ENCODE results near the gene HOXC10. TPM values are rescaled to one million over a fixed set of nuclear protein-coding genes. Genes with fewer than 3 reads are reported as not detected.

Gene HOXC10
- total and polyA plus RNA-seq, 2 donors (not counting 1 experiment from before 2014, with no cell fraction given), result not detected

GRCh38 chr12:54003625-54004024, 18.7 kb downstream of the HOXC10 start:
- H3K27ac Mint-ChIP-seq, result peak overlapping the region; percentile 17
- ChIA-PET CTCF (interaction anchor here (0.6 to 6.4 kb wide), 8 partner anchors 14 to 294 kb away, joined by 3 to 159 read pairs (median 7); partner anchors contain the start of gene HOXC5), POLR2A (no interaction called here)
- Histone ChIP-seq H3K9me3 (ENCODE audit: control extremely low read depth in 1 of 3, control insufficient read depth in 2 of 3, insufficient read depth in 1 of 3, low read length in 2 of 3) (peaks cover 0 to 54% (median 0%) of the 10 kb centered on the region in 3 donors), H4K20me1 (ENCODE audit: control insufficient read depth, insufficient read depth, low read length, poor library complexity, severe bottlenecking) (no peaks in the 10 kb centered on the region), H3K27ac (ENCODE audit: low read length in 2 of 2) (no peak overlapping the region), H3K4me3 (ENCODE audit: control extremely low read depth in 1 of 5, extremely low read depth in 1 of 5, insufficient read depth in 1 of 5, low read depth in 2 of 5, low read length in 4 of 5) (no peak overlapping the region), H3K36me3 (replicated peaks in 1 of 2; ENCODE audit: control extremely low read depth in 1 of 2, control insufficient read depth in 1 of 2, extremely low read depth in 1 of 2, insufficient read depth in 2 of 2, low read length in 1 of 2) (no peaks in the 10 kb centered on the region), H3K4me2 (replicated peaks; ENCODE audit: low read depth, low read length, poor library complexity, severe bottlenecking) (no peak overlapping the region), H2AFZ (ENCODE audit: insufficient read depth, low read depth, low read length, poor library complexity, severe bottlenecking) (no peak overlapping the region), H3K9ac (ENCODE audit: low read length) (no peak overlapping the region), H3K4me1 (ENCODE audit: control insufficient read depth in 2 of 2, insufficient read depth in 2 of 2, low read length in 2 of 2) (peaks cover 25 to 55% of the 10 kb centered on the region in 2 donors), H3K79me2 (ENCODE audit: control insufficient read depth, insufficient read depth, low read length) (no peaks in the 10 kb centered on the region), H3K27me3 (replicated peaks in 1 of 4; ENCODE audit: control extremely low read depth in 1 of 4, control insufficient read depth in 3 of 4, insufficient read depth in 4 of 4, low read length in 3 of 4) (peaks cover 0 to 98% (median 83%) of the 10 kb centered on the region in 4 experiments)
- H3K9me3 Mint-ChIP-seq (ENCODE audit: insufficient read depth), result no peaks in the 10 kb centered on the region
- H3K4me3 Mint-ChIP-seq, result no peak overlapping the region
- ATAC-seq (ENCODE audit: low read depth) (no peak), DNase-seq (no peak)
- peaks cover 75% of the 10 kb centered on the region for H3K27me3 Mint-ChIP-seq
- H3K4me1 Mint-ChIP-seq, result peaks cover 17% of the 10 kb centered on the region
- TF ChIP-seq CTCF (IDR thresholded peaks at IDR 0.05) (no peak), EZH2 (IDR thresholded peaks at IDR 0.05; ENCODE audit: borderline replicate concordance, insufficient read depth, low read depth, low read length, poor library complexity, severe bottlenecking) (no peak)
- intact Hi-C loops (cut with micrococcal nuclease), result loop anchor here (10.0 kb wide), 1 partner anchor 361 kb away; the partner anchor contains the start of gene GPR84
- WGBS (ENCODE audit: insufficient coverage), result 32% methylated on average over 2 of the region's 3 CpGs

DNA sequence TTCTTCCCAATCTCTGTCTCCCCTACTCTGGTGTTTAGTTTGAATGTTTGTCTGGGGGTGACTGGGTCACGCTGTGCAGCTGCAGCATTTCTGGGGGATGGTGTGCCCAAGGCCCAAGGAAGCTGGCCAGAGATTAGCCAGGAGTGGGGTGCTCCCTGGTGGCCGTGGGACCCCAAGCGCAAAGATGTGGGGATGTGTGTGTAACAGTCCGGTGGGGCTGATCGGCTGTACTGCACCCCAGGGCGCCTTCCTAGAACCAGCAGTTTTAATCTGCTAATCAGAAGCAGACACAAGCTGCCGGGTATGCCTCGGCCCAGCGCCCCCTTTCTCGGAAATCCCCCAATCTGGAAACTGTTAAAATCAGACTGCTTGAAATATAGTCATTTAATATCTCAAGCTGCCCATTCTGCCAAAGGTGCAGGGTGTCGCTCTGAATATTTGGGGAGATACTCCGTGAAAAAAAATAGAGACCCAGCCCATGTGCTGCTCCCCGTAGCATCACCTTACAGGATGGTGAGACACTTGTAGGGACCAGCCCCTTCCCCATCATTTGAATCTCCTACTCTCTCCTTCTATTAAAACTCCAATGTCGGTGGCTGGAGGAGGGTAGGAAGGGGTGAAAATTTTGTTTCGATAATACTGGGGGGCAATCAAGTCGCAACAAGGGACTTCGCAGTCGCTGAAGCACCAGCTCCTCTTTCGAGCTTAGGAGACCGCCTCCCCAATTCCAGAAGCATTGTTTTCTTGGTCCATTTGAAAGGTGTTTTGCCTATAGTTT, 19.3 kb downstream of the HOXC10 start:
- no peaks in the 10 kb centered on the region for H3K9me3 Mint-ChIP-seq (ENCODE audit: insufficient read depth)
- ChIA-PET CTCF (interaction anchor here (0.6 to 6.4 kb wide), 12 partner anchors 13 to 293 kb away, joined by 3 to 159 read pairs (median 4); partner anchors contain the start of gene HOXC5), POLR2A (interaction anchor here (0.6 kb wide), 1 partner anchor 50 kb away, joined by 6 read pairs; no protein-coding TSS in a partner anchor)
- Histone ChIP-seq H3K9ac (ENCODE audit: low read length) (no peak overlapping the region), H4K20me1 (ENCODE audit: control insufficient read depth, insufficient read depth, low read length, poor library complexity, severe bottlenecking) (no peaks in the 10 kb centered on the region), H3K36me3 (replicated peaks in 1 of 2; ENCODE audit: control extremely low read depth in 1 of 2, control insufficient read depth in 1 of 2, extremely low read depth in 1 of 2, insufficient read depth in 2 of 2, low read length in 1 of 2) (no peaks in the 10 kb centered on the region), H3K27ac (ENCODE audit: low read length in 2 of 2) (no peak overlapping the region), H3K4me1 (ENCODE audit: control insufficient read depth in 2 of 2, insufficient read depth in 2 of 2, low read length in 2 of 2) (peaks cover 28 to 57% of the 10 kb centered on the region in 2 donors), H2AFZ (ENCODE audit: insufficient read depth, low read depth, low read length, poor library complexity, severe bottlenecking) (no peak overlapping the region), H3K27me3 (replicated peaks in 1 of 4; ENCODE audit: control extremely low read depth in 1 of 4, control insufficient read depth in 3 of 4, insufficient read depth in 4 of 4, low read length in 3 of 4) (peaks cover 0 to 95% (median 79%) of the 10 kb centered on the region in 4 experiments), H3K9me3 (ENCODE audit: control extremely low read depth in 1 of 3, control insufficient read depth in 2 of 3, insufficient read depth in 1 of 3, low read length in 2 of 3) (peaks cover 0 to 52% (median 0%) of the 10 kb centered on the region in 3 donors), H3K4me3 (ENCODE audit: control extremely low read depth in 1 of 5, extremely low read depth in 1 of 5, insufficient read depth in 1 of 5, low read depth in 2 of 5, low read length in 4 of 5) (no peak overlapping the region), H3K4me2 (replicated peaks; ENCODE audit: low read depth, low read length, poor library complexity, severe bottlenecking) (no peak overlapping the region), H3K79me2 (ENCODE audit: control insufficient read depth, insufficient read depth, low read length) (no peaks in the 10 kb centered on the region)
- no peak overlapping the region for H3K27ac Mint-ChIP-seq
- H3K4me3 Mint-ChIP-seq, result no peak overlapping the region
- intact Hi-C loops (cut with micrococcal nuclease), result loop anchor here (10.0 kb wide), 1 partner anchor 361 kb away; the partner anchor contains the start of gene GPR84
- 24% methylated on average over 10 of the region's 20 CpGs for WGBS (ENCODE audit: insufficient coverage)
- DNase-seq (no peak), ATAC-seq (ENCODE audit: low read depth) (no peak)
- H3K27me3 Mint-ChIP-seq, result peaks cover 71% of the 10 kb centered on the region
- TF ChIP-seq CTCF (IDR thresholded peaks at IDR 0.05) (no peak), EZH2 (IDR thresholded peaks at IDR 0.05; ENCODE audit: borderline replicate concordance, insufficient read depth, low read depth, low read length, poor library complexity, severe bottlenecking) (no peak)
- H3K4me1 Mint-ChIP-seq, result peaks cover 20% of the 10 kb centered on the region
